Parathyroid adenoma (tissue), 2 donors: Measurements from ENCODE around the gene EDN1.

ENCODE experiments used
- H2AFZ ChIP-seq: fragments of 300-600 bp; sonication (generic); one replicate; pipeline ENCODE4 v1.7.0; 2017; ENCODE audit warnings: antibody characterized with exemption, mild to moderate bottlenecking
- H3K27ac ChIP-seq: fragments of 300-600 bp; sonication (generic); one replicate; pipeline ENCODE4 v1.7.0; 2017
- H3K27me3 ChIP-seq: fragments of 300-600 bp; sonication (generic); one replicate; pipeline ENCODE4 v1.7.0; 2017; ENCODE audit warnings: low read length; ENCODE audit not compliant: control insufficient read depth, insufficient read depth
- H3K36me3 ChIP-seq: fragments of 300-600 bp; sonication (generic); one replicate; pipeline ENCODE4 v1.7.0; 2017; ENCODE audit warnings: low read length; ENCODE audit not compliant: control insufficient read depth, insufficient read depth
- H3K4me1 ChIP-seq: fragments of 300-600 bp; sonication (generic); one replicate; pipeline ENCODE4 v1.7.0; 2017; ENCODE audit warnings: control low read depth
- H3K4me2 ChIP-seq: fragments of 300-600 bp; sonication (generic); one replicate; pipeline ENCODE4 v1.7.0; 2017; ENCODE audit warnings: low read length
- H3K4me3 ChIP-seq: fragments of 300-600 bp; sonication (generic); one replicate; pipeline ENCODE4 v1.7.0; 2017; ENCODE audit warnings: low read depth, low read length
- H3K79me2 ChIP-seq: fragments of 300-600 bp; sonication (generic); one replicate; pipeline ENCODE4 v1.7.0; 2017; ENCODE audit warnings: control low read depth
- H3K9ac ChIP-seq: fragments of 300-600 bp; sonication (generic); one replicate; pipeline ENCODE4 v1.7.0; 2017; ENCODE audit warnings: mild to moderate bottlenecking
- H3K9me3 ChIP-seq: fragments of 300-600 bp; sonication (generic); one replicate; pipeline ENCODE4 v1.7.0; 2017; ENCODE audit warnings: low read length; ENCODE audit not compliant: control insufficient read depth
- TF ChIP-seq, protein P1 (sequence below): fragments of 300-600 bp; sonication (generic); IDR thresholded peaks from one replicate; pipeline ENCODE4 v1.7.0; 2017; ENCODE audit warnings: antibody characterized with exemption, mild to moderate bottlenecking
- donor health status: primary hyperparathyroidism.

Gene EDN1

DNA sequence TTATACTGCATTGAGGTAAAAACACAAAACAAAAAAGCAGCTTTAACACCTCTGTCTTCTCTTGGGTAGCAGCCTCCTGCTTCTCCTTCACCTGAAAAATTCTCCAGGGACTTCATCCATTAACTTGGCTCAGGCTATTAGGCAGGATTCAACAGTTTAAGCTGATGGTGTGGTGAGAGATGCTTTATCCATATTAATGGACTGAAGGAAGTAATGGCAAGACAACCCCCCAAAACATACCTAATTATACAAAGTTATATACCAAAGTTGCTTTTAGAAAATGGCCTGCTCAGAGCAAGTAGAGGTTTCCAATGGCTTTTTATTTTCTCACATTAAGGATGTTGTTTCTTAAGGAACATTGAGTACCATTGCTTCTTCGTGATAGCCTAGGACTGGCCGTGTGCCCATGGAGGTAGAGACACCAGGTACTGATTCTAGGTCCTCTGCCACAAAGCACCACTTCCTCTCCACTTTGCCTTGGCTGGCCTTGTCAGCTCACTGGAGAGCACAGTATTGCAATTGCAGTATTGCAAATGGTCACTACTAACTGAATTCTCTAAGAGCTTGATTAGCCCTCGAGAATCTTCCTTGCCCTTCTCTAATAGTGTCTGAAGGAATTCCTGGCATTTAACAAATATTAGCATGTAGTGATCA is 7.3 kb downstream of the EDN1 start:
- Histone ChIP-seq H3K4me3 (no peak overlapping the region), H2AFZ (no peak overlapping the region), H3K9ac (no peak overlapping the region), H3K4me1 (no peaks in the 10 kb centered on the region), H3K79me2 (no peaks in the 10 kb centered on the region), H3K36me3 (no peaks in the 10 kb centered on the region), H3K27me3 (no peaks in the 10 kb centered on the region), H3K9me3 (no peaks in the 10 kb centered on the region), H3K4me2 (no peak overlapping the region), H3K27ac (no peak overlapping the region)
- TF ChIP-seq, protein P1, sequence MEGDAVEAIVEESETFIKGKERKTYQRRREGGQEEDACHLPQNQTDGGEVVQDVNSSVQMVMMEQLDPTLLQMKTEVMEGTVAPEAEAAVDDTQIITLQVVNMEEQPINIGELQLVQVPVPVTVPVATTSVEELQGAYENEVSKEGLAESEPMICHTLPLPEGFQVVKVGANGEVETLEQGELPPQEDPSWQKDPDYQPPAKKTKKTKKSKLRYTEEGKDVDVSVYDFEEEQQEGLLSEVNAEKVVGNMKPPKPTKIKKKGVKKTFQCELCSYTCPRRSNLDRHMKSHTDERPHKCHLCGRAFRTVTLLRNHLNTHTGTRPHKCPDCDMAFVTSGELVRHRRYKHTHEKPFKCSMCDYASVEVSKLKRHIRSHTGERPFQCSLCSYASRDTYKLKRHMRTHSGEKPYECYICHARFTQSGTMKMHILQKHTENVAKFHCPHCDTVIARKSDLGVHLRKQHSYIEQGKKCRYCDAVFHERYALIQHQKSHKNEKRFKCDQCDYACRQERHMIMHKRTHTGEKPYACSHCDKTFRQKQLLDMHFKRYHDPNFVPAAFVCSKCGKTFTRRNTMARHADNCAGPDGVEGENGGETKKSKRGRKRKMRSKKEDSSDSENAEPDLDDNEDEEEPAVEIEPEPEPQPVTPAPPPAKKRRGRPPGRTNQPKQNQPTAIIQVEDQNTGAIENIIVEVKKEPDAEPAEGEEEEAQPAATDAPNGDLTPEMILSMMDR = no peak

GRCh38 chr6:12298017-12298978 is 8.1 kb downstream of the EDN1 start:
- H2AFZ ChIP-seq = no peak overlapping the region
- no peak overlapping the region for H3K4me2 ChIP-seq

DNA sequence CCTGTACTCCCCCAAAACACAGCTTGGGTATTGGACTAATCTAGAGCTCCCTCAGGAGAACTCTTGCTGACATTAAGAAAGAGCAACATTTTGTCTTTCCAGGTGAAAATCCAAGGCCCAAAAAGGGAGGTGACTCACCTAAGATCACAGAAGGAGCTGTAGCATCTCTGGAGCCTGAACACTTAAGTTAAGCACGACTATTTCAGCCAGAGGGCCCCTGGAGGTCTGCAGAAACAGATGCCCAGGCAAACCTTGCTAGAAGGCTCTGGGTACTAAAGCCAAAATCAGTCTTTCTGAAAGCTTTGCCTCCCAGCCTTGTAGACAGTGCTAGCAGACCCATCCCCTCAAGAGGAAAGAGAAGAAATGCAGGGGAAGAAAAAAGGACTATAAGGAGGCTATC is 8.8 kb downstream of the EDN1 start:
- Histone ChIP-seq H3K36me3 (no peaks in the 10 kb centered on the region), H3K4me2 (no peak overlapping the region), H3K4me1 (no peaks in the 10 kb centered on the region), H3K27ac (no peak overlapping the region), H3K4me3 (no peak overlapping the region), H3K9me3 (no peaks in the 10 kb centered on the region), H3K9ac (no peak overlapping the region), H3K27me3 (no peaks in the 10 kb centered on the region), H3K79me2 (no peaks in the 10 kb centered on the region), H2AFZ (no peak overlapping the region)
- TF ChIP-seq, protein P1 = no peak

More at GRCh38 chr6:12298017-12298978, 8.1 kb downstream of the EDN1 start:
- TF ChIP-seq, protein P1 = no peak
- no peaks in the 10 kb centered on the region for H3K36me3 ChIP-seq
- H3K9me3 ChIP-seq = no peaks in the 10 kb centered on the region
- no peaks in the 10 kb centered on the region for H3K79me2 ChIP-seq
- no peak overlapping the region for H3K27ac ChIP-seq
- no peak overlapping the region for H3K9ac ChIP-seq
- no peaks in the 10 kb centered on the region for H3K4me1 ChIP-seq
- no peak overlapping the region for H3K4me3 ChIP-seq
- no peaks in the 10 kb centered on the region for H3K27me3 ChIP-seq

- no peak overlapping the region for H3K4me2 ChIP-seq
- H3K36me3 ChIP-seq = no peaks in the 10 kb centered on the region
- no peak overlapping the region for H3K27ac ChIP-seq
- no peak overlapping the region for H2AFZ ChIP-seq
- no peaks in the 10 kb centered on the region for H3K9me3 ChIP-seq
- H3K79me2 ChIP-seq = no peaks in the 10 kb centered on the region
- no peak overlapping the region for H3K4me3 ChIP-seq
- H3K9ac ChIP-seq = no peak overlapping the region
- TF ChIP-seq, protein P1 = no peak
- H3K27me3 ChIP-seq = no peaks in the 10 kb centered on the region
- H3K4me1 ChIP-seq = no peaks in the 10 kb centered on the region
These were observed 10.9 kb downstream of the EDN1 start for GRCh38 chr6:12301018-12301417.
